Activated CD8-positive, alpha-beta T cell treated with anti-CD3 and anti-CD28 coated beads for 36 hours (primary cell): Measurements from ENCODE around the gene BMP8B. TPM values are rescaled to one million over a fixed set of nuclear protein-coding genes. Genes with fewer than 3 reads are reported as not detected.
"Not testable (repeated sequence)": the region's sequence is repeated elsewhere in the genome, so short reads cannot be mapped to it uniquely, and the experiment has no call there.

Experiments used
- ATAC-seq: fragments of 200-7000 bp; cut with Tn5 transposase; one replicate; pipeline ENCODE4 v1.10.0; 2021; ENCODE audit warnings: mild to moderate bottlenecking, moderate library complexity
- CTCF ChIA-PET: fragments of 350-600 bp; sonication (Branson Sonifier 250); formaldehyde crosslinking; loops from one replicate; lab custom pipeline; 2021; ENCODE audit warnings: antibody characterized with exemption; lab: Charles Lee
- POLR2A ChIA-PET: fragments of 350-600 bp; sonication (Branson Sonifier 250); formaldehyde crosslinking; loops from one replicate; lab custom pipeline; 2021; ENCODE audit warnings: antibody characterized with exemption; lab: Charles Lee
- DNase-seq: peaks from one replicate; pipeline ENCODE4 v3.0.0-alpha.2; 2020
- H3K27ac Mint-ChIP-seq: one replicate; pipeline ENCODE4 v1.8.0; 2021; ENCODE audit warnings: mild to moderate bottlenecking, mixed read lengths
- H3K27me3 Mint-ChIP-seq: one replicate; pipeline ENCODE4 v1.8.0; 2021; ENCODE audit warnings: mixed read lengths
- H3K36me3 Mint-ChIP-seq: one replicate; pipeline ENCODE4 v1.8.0; 2021; ENCODE audit warnings: low read depth, mixed read lengths
- H3K4me1 Mint-ChIP-seq: one replicate; pipeline ENCODE4 v1.8.0; 2021; ENCODE audit warnings: low read depth, mixed read lengths
- H3K4me3 Mint-ChIP-seq: one replicate; pipeline ENCODE4 v1.8.0; 2021; ENCODE audit warnings: mild to moderate bottlenecking, moderate library complexity, mixed read lengths
- H3K9me3 Mint-ChIP-seq: one replicate; pipeline ENCODE4 v1.8.0; 2021; ENCODE audit warnings: mixed read lengths
- intact Hi-C: fragments of 100-400 bp; cut with micrococcal nuclease; formaldehyde crosslinking; loops from one replicate; pipeline ENCODE4 v1.10.0; 2022
- total RNA-seq, 2 experiments: library from RNA; stranded (reverse); gene quantifications; one replicate each; pipeline ENCODE4 v1.2.3, GENCODE V29; 2021
- TF ChIP-seq, protein P1 (sequence below): fragments of 200-600 bp; IDR thresholded peaks from one replicate; pipeline ENCODE4 v1.8.0; 2022; ENCODE audit warnings: antibody characterized with exemption, mild to moderate bottlenecking

The BMP8B gene
- total RNA-seq, 2 experiments from 2014 or later = 0.36 to 0.51 TPM

DNA sequence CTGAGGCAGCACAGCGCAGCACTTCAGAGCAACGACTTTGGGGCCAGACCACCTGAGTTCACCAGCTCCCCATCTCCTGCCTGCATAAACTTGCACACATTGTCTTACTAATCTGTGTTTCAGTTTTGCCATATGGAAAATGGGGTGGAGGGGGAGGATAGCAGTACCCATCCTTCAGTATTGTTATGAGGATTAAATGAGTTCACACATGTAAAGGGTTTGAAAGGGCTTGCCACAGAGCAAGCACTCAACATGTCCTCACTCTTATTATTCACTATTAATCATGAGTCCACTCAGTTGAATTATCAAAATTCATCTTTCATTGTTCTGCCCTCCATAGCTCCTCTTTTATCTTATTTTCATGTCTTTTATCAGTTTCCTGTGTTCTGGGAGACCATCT lies 40.1 kb upstream of the BMP8B start:
- Mint-ChIP-seq H3K4me1 (no peaks in the 10 kb centered on the region), H3K36me3 (no peaks in the 10 kb centered on the region), H3K9me3 (no peaks in the 10 kb centered on the region), H3K4me3 (no peak overlapping the region), H3K27me3 (peaks cover 10% of the 10 kb centered on the region), H3K27ac (no peak overlapping the region)
- POLR2A ChIA-PET = interaction anchor here (0.6 kb wide), 1 partner anchor 11 kb away, joined by 3 read pairs; no protein-coding TSS in a partner anchor
- TF ChIP-seq, protein P1, sequence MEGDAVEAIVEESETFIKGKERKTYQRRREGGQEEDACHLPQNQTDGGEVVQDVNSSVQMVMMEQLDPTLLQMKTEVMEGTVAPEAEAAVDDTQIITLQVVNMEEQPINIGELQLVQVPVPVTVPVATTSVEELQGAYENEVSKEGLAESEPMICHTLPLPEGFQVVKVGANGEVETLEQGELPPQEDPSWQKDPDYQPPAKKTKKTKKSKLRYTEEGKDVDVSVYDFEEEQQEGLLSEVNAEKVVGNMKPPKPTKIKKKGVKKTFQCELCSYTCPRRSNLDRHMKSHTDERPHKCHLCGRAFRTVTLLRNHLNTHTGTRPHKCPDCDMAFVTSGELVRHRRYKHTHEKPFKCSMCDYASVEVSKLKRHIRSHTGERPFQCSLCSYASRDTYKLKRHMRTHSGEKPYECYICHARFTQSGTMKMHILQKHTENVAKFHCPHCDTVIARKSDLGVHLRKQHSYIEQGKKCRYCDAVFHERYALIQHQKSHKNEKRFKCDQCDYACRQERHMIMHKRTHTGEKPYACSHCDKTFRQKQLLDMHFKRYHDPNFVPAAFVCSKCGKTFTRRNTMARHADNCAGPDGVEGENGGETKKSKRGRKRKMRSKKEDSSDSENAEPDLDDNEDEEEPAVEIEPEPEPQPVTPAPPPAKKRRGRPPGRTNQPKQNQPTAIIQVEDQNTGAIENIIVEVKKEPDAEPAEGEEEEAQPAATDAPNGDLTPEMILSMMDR = no peak
- intact Hi-C loops = no loop called here
- ATAC-seq (no peak), DNase-seq (no peak)
- CTCF ChIA-PET = interaction anchor here (2.8 kb wide), 1 partner anchor 73 kb away, joined by 9 read pairs; the partner anchor contains the start of gene MYCL

DNA sequence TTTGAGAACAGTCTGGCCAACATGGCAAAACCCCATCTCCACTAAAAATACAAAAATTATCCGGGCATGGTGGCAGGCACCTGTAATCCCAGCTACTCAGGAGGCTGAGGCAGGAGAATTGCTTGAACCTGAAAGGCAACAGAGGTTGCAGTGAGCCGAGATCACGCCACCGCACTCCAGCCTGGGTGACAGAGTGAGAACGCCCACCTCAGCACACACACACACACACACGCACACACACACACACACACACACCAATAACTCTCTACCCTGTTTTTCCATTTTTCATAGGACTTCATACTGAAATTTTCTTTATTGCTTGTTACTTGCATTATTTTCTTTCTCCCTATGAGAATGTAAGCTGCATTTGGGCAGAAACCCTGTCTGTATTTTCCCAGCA lies 39.6 kb upstream of the BMP8B start:
- POLR2A ChIA-PET = interaction anchor here (0.6 kb wide), 1 partner anchor 11 kb away, joined by 3 read pairs; no protein-coding TSS in a partner anchor
- intact Hi-C loops = not testable (repeated sequence)

DNA sequence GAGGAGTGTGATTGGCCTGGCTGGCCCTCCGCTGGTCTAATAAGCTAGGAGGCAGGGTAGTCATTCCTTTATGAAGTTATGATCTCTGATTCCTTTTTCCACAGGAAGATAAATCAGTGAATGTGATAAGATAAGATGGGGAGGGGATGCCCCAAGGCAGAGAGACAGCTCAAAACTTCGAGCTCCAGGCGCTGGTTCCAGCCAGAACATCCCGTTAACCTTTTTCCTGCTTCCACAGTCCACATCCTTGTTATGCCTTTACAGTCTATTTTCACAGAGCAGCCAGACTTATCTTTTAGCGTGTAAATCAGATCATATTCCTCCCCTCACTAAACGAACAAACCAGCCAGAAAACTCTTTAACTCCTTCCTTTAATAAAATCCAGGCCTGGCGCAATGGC lies 38.5 kb upstream of the BMP8B start:
- no peak overlapping the region for H3K27ac Mint-ChIP-seq
- no peaks in the 10 kb centered on the region for H3K36me3 Mint-ChIP-seq
- ChIA-PET CTCF (interaction anchor here (1.6 to 2.8 kb wide), 2 partner anchors 75 to 92 kb away, joined by 5 to 9 read pairs; partner anchors contain the start of gene MYCL), POLR2A (no interaction called here)
- DNase-seq (no peak), ATAC-seq (no peak)
- no peaks in the 10 kb centered on the region for H3K4me1 Mint-ChIP-seq
- no peak overlapping the region for H3K4me3 Mint-ChIP-seq
- H3K27me3 Mint-ChIP-seq = peaks cover 12% of the 10 kb centered on the region
- no peaks in the 10 kb centered on the region for H3K9me3 Mint-ChIP-seq
- intact Hi-C loops = no loop called here
- TF ChIP-seq, protein P1 = no peak

More for the DNA sequence above, 39.6 kb upstream of the BMP8B start:
- not testable (repeated sequence) for H3K9me3 Mint-ChIP-seq, H3K4me3 Mint-ChIP-seq, H3K36me3 Mint-ChIP-seq, H3K27me3 Mint-ChIP-seq, DNase-seq, H3K27ac Mint-ChIP-seq, ATAC-seq, H3K4me1 Mint-ChIP-seq
- CTCF ChIA-PET = interaction anchor here (2.8 kb wide), 1 partner anchor 74 kb away, joined by 9 read pairs; the partner anchor contains the start of gene MYCL

DNA sequence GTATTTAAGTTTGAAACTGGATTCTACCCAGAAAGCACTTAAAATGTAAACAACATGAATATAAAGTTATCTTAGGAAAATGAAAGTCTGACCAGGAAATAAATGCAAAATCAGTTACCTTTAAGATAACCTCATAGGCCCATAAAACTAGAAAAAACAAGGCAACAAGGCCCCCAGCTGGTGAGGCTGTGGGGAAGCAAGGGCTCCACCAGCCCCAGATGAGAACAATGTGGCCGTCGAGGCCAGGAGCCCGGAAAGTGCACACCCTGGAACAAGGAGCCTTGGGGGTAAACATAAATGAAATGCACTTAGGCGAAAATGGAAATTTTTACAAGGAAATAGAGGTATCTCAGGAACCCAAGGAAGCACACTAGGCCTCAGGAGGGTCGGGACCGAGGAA lies 37.9 kb upstream of the BMP8B start:
- no peak overlapping the region for H3K4me3 Mint-ChIP-seq
- no peaks in the 10 kb centered on the region for H3K4me1 Mint-ChIP-seq

DNA sequence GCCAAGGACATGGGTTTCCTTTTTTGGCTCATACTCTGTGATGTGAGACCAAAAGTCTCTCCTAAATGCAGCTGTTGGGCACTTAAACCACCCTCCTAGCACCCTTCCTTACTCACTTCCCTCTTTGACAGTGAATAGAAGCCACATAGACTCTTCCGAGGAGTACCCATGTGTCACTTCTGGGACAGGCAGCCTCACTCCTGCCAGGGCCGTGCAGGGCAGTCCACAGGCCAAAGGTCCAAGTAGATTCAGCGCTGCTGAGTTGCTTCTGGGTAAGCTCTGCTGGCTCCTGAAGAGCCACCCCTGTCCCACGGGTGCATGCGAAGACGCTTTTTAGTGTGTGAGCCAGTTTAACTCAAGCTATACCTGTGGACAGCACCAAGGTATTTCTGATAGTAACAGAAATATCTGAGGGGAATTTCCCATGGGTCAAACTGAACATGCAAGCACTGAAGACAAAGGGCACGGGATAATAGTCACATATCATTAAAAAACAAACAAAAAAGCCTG lies 36.8 kb upstream of the BMP8B start:
- H3K4me1 Mint-ChIP-seq = no peaks in the 10 kb centered on the region
- no peaks in the 10 kb centered on the region for H3K36me3 Mint-ChIP-seq
- ChIA-PET POLR2A (no interaction called here), CTCF (interaction anchor here (1.6 kb wide), 1 partner anchor 94 kb away, joined by 5 read pairs; no protein-coding TSS in a partner anchor)
- ATAC-seq = no peak
- TF ChIP-seq, protein P1 = no peak
- H3K27me3 Mint-ChIP-seq = peaks cover 17% of the 10 kb centered on the region
- intact Hi-C loops = no loop called here
- H3K4me3 Mint-ChIP-seq = no peak overlapping the region
- H3K9me3 Mint-ChIP-seq = no peaks in the 10 kb centered on the region
- no peak for DNase-seq
- no peak overlapping the region for H3K27ac Mint-ChIP-seq

More for the DNA sequence above, 37.9 kb upstream of the BMP8B start:
- POLR2A ChIA-PET = no interaction called here
- H3K27me3 Mint-ChIP-seq = peaks cover 12% of the 10 kb centered on the region
- intact Hi-C loops = no loop called here
- no peak for ATAC-seq
- TF ChIP-seq, protein P1 = no peak
- CTCF ChIA-PET = interaction anchor here (1.6 kb wide), 1 partner anchor 92 kb away, joined by 5 read pairs; no protein-coding TSS in a partner anchor
- DNase-seq = no peak
- H3K9me3 Mint-ChIP-seq = no peaks in the 10 kb centered on the region
- no peak overlapping the region for H3K27ac Mint-ChIP-seq
- no peaks in the 10 kb centered on the region for H3K36me3 Mint-ChIP-seq

DNA sequence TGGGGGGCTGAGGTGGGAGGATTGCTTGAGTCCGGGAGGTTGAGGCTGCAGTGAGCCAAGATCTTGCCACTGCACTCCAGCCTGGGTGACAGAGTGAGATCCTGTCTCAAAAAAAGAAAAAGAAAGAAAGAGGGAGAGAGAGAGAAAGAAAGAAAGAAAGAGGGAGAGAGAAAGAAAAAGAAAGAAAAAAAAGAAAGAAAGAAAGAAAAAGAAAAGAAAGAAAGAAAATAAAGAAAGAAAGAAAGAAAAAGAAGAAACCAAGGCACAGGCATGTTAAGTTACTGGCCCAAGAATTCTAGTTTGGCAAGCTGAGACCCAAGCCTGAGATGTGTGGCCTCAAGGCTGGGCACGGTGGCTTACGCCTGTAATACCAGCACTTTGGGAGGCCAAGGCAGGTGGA lies 34.8 kb upstream of the BMP8B start:
- not testable (repeated sequence) for DNase-seq

More for the DNA sequence above, 34.8 kb upstream of the BMP8B start:
- ATAC-seq, H3K36me3 Mint-ChIP-seq, intact Hi-C loops, H3K27ac Mint-ChIP-seq, H3K9me3 Mint-ChIP-seq, H3K4me3 Mint-ChIP-seq, H3K4me1 Mint-ChIP-seq, POLR2A ChIA-PET: not testable (repeated sequence)
- CTCF ChIA-PET = interaction anchor here (1.7 to 2.2 kb wide), 3 partner anchors 14 to 166 kb away, joined by 4 to 13 read pairs (median 6); partner anchors contain the start of gene MYCL
- peaks cover 16% of the 10 kb centered on the region for H3K27me3 Mint-ChIP-seq
